Panc1 (cell line): ENCODE results near the gene DPM2.

Source experiments
- CTCF ChIP-seq: fragments of 450-650 bp; IDR thresholded peaks from 2 replicates; pipeline ENCODE4 v1.5.1; 2017; ENCODE audit warnings: mild to moderate bottlenecking
- POLR2AphosphoS5 ChIP-seq: IDR thresholded peaks from 2 replicates; pipeline ENCODE4 v1.6.1; 2012; ENCODE audit warnings: mild to moderate bottlenecking, low read depth, low read length, moderate library complexity
- SIN3A ChIP-seq: IDR thresholded peaks from 2 replicates; pipeline ENCODE4 v1.6.1; 2012; ENCODE audit warnings: low read depth, mild to moderate bottlenecking, low read length, moderate library complexity, borderline replicate concordance; ENCODE audit not compliant: insufficient read depth
- TCF7L2 ChIP-seq: IDR thresholded peaks from 2 replicates; pipeline ENCODE4 v1.6.1; 2011; ENCODE audit warnings: mild to moderate bottlenecking, low read depth, low read length, inconsistent platforms

GRCh38 chr9:127943731-127944144 lies 6.1 kb upstream of the DPM2 start:
- TF ChIP-seq CTCF (peak; percentile 86), POLR2AphosphoS5 (no peak), TCF7L2 (no peak), SIN3A (no peak)
